ENCODE data around the gene ROR2.

GRCh38 chr9:91700475-91700874 lies 249.6 kb downstream of the ROR2 start:
- TF ChIP-seq EGR1 (IDR thresholded peaks at IDR 0.05) (no peak), FOXM1 (IDR thresholded peaks at IDR 0.05; ENCODE audit: borderline replicate concordance, low read depth) (no peak), CREB1 (IDR thresholded peaks at IDR 0.05; ENCODE audit: low read depth) (no peak), CEBPB (IDR thresholded peaks at IDR 0.05) (no peak)

Measured in Ishikawa (cell line).